NCI-H1048 (cell line): ENCODE measurements around the gene BAAT.

Source experiments
- DNase-seq: peaks from one replicate; lab custom pipeline; 2025; lab: John Stamatoyannopoulos, UW

The BAAT gene

GRCh38 chr9:101315112-101315450 lies 69.7 kb downstream of the BAAT start:
- DNase-seq = no peak

GRCh38 chr9:101312661-101313060 lies 72.1 kb downstream of the BAAT start:
- no peak for DNase-seq

DNA sequence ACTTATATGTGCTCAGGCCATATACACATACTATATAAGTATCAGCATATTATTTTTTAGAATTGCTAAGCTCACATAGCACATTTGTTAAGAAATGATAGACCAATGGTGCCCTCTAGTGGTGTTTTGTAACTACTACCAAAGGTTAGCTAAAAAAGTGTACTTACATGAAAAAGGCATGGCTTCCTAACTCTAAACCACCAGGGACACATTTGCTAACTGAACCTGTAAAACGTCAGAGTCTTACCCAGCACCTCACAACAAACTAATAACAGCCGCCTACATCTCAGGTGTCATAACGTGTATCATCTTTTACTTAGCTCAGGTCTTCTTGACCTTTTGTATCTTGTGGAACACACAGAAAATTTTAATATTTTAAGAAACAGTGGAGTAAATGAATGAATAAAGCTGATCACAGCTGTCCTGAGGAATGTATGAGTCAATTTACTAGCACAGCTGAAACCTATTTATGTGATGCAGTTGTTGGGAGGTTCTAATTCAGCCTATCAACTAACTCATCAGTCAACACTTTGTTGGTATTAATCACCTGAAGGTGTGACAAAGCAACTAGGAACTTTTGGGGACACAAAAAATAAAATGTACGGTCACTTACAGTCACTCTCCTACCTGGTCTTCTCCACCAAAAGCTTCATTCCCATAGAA lies 72.9 kb downstream of the BAAT start:
- DNase-seq = peak; percentile 69

DNA sequence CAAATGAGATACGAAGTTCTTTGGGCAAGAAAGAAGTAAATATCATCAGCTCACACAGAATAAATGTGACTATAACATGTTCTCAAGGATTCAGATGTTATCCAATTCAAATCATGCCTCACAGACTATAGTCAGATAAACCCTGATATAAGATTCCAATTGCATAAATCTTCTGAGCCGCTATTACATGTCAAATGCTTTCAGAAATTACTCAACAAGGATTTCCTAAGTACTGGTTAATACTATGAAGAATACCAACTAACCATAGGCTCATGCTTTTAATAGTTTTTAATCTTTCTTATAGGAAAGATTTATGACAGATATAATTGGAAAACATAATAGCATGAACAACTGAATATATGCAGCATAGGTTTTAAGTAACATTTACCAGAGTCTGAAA lies 73.6 kb downstream of the BAAT start:
- DNase-seq = no peak
